Fibroblast of peridontal ligament (primary cell): ENCODE results near the gene COX7A2.

Source experiments
- DNase-seq: peaks from one replicate; pipeline ENCODE4 v3.0.0-alpha.2; 2010; ENCODE audit errors: extremely low read depth

Gene COX7A2

GRCh38 chr6:75220357-75220756 lies 23.2 kb downstream of the COX7A2 start:
- peak; percentile 86 for DNase-seq

DNA sequence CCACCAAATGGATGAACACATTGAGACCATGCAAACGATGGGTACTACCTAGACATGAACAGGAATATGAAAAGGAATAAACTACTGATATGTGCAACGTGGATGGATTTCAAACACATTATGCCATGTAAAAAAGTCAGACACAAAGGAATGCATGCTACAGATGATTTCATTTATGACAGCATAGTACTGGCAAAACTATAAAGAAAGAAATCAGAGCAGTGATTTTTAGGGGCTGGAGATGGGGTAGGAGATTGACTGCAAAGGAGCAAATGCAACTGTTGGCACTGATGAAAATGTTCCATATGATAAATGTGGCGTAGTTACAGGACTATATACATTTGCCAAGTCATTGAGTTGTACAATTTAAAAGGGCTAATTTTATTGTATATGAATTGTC lies 24.3 kb downstream of the COX7A2 start:
- DNase-seq = peak; percentile 45

DNA sequence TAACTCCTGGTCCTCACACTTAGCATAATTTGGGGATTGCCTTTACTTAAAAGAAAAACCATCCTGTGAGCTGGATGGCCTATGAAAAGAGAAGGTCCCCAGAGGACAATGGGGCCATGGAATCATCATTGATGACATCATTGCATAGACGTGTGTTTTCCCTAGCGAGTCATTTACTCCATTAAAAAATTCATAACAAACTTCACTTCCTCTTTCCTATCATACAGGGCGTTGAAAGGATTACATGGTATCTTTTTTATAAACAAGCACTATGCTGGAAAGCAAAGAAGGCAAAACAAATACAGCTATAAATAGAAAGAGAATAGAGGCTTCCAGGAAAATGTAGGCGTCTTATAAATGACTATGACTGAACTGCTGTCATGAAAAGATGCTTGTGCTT lies 26.4 kb downstream of the COX7A2 start:
- peak; percentile 85 for DNase-seq

- DNase-seq = no peak
Observed at GRCh38 chr6:75215291-75215690, 28.3 kb downstream of the COX7A2 start.

GRCh38 chr6:75213732-75214131 lies 29.9 kb downstream of the COX7A2 start:
- DNase-seq = no peak

GRCh38 chr6:75213112-75213511 lies 30.5 kb downstream of the COX7A2 start:
- no peak for DNase-seq

GRCh38 chr6:75211920-75212590 lies 31.5 kb downstream of the COX7A2 start:
- DNase-seq = no peak

DNA sequence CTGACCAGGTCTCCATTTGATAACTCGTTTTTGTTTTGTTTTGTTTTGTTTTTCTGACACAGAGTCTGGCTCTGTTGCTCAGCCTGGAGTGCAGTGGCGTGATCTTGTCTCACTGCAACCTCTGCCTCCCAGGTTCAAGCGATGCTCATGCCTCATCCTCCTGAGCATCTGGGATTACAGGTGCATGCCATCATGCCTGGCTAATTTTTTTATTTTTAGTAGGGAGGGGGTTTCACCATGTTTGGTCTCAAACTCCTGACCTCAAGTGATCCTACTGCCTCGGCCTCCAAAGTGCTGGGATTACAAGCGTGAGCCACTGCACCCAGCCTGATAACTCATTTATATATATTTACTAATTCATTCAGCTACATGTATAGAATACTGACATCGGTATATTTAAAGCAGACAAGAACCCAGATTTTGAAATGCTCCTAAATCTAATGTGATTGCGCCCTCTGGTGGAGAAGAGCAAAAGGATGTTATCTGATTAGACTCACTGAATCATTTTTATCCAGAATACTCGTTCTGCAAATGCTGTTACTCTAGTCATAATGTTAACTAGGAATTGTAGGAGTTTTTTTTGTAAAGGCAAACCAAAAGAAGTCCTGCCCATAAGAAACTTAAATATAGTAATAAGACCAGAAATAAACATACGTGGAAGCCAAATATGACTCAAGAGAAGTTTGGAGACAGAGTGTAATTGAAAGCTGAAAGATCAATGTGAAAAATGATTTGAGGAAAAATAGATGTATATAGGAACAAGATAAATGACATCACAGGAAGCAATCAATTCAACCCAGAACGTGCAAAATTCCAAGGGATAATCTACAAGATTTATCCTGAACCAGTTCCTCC lies 32.5 kb downstream of the COX7A2 start:
- DNase-seq = peak; percentile 88

GRCh38 chr6:75209184-75209723 lies 34.3 kb downstream of the COX7A2 start:
- DNase-seq = no peak

GRCh38 chr6:75208298-75209183 lies 35.1 kb downstream of the COX7A2 start:
- peak; percentile 89 for DNase-seq

- no peak for DNase-seq
Observed at GRCh38 chr6:75206576-75207342, 36.8 kb downstream of the COX7A2 start.

- peak; percentile 99 for DNase-seq
Observed at GRCh38 chr6:75205776-75206575, 37.6 kb downstream of the COX7A2 start, which contains the start of gene COL12A1. TSS of gene COL12A1 (minus strand) at chr6:75206053. CDS start at chr6:75202792, 3,261 bp downstream.

DNA sequence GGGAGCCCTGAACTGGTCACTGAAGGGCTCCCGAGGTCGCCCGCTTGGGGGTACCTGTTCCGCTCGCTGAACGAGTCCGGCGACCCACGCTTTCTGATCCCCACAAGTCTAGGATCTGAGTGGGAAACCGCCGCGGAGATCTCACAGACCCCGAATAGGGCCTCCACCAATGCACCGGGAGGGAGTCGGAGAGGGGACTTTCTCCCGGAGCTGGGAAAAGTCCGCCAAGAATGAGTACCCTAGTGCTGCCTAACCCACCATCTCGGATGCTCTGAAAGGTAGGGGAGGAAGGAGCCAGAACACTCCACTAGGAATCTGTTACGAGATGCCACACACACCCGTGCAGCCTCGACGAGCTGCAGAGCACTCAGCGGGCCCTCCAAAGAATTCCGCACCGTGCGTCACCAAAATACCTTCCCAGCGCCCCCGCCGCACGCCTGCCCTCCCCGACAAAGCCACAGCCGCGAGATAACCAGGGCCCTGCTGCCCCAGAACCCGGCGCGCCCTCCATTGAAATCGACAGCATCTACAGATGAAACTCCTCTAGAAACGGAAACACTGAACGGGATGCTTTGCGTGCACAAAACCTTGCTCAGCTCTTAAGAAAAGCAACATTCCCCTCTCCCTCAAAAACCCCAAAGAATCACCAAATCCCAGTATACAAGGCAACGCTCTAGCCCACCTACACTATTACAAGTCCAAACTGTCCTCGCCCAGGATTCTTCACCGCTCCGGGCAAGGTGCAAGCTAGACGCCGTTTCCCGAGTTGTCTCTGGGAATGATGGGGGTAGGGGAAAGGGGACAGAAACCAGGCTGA lies 38.4 kb downstream of the COX7A2 start:
- DNase-seq = peak; percentile 72

DNA sequence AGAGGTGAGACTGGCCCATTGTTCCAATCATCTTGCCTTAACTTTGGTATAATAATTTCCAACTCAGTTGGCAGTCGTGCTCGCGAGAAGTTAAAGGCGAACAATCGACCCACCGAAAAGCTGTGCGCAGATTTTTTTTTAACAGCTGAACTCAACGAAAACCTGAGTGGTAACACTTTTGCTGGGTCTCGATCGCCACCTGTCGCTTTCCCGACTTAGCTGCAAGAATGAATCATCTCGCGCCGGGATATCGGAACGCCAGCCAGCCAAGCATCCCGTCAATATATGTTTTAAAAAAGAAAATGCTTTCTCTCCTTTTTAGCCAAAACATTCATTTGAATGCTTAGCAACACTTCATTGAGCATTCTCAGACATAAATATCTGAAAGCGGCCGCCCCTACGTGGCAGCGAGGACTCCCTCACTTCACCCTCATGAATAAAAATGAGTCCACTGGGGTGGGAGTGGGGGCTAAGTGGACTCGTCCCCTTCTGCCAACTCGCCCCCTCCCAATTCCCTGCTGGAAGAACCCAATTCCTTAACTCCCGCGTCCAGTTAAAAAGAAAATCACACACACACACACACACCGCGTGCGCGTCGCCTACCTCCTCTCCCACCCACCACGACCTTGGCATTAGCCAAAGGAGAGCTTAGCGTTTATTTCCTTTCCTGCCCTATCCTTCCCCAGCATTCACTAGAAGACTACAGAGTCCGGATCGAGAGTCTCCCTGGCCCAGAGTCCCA lies 39.2 kb downstream of the COX7A2 start:
- DNase-seq = peak; percentile 97

DNA sequence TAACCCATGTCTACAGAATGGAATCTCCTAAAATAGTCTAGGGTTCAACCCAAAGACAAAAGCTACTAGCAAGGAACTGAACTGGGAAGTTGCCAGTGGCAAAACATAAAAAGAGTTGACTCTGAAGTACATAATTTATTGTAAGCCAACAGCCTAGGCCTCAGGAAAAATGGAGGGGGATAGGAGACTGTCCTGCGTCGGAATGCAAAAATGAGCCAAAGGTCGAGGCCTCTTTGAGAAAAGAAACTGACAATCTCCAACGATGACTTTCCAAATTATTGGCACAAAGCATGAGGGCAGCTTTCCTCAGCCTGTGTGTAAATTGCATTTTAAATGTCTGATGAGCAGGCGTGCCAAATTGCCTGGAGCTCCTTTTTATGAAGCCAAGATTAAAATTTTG lies 39.9 kb downstream of the COX7A2 start:
- peak; percentile 64 for DNase-seq

GRCh38 chr6:75202676-75203131 lies 40.9 kb downstream of the COX7A2 start:
- DNase-seq = peak; percentile 40

GRCh38 chr6:75201901-75202672 lies 41.5 kb downstream of the COX7A2 start:
- DNase-seq = no peak

- DNase-seq = no peak
Observed at GRCh38 chr6:75201021-75201420, 42.6 kb downstream of the COX7A2 start.
